HepG2 (cell line): Measurements from ENCODE around the gene MTA2. TPM values are rescaled to one million over a fixed set of nuclear protein-coding genes. Genes with fewer than 3 reads are reported as not detected.

Experiments
- ARHGAP35 ChIP-seq: sonication (generic); formaldehyde crosslinking; IDR thresholded peaks from 2 replicates; pipeline ENCODE4 v1.9.0; 2022; ENCODE audit warnings: mild to moderate bottlenecking, inconsistent platforms, moderate library complexity, missing genetic modification reagents, borderline replicate concordance
- BRD4 ChIP-seq: sonication (generic); formaldehyde crosslinking; IDR thresholded peaks from 2 replicates; pipeline ENCODE4 v1.4.0; 2020; ENCODE audit warnings: missing genetic modification reagents
- CREBL2 ChIP-seq: sonication (generic); formaldehyde crosslinking; IDR thresholded peaks from 2 replicates; pipeline ENCODE4 v1.8.1; 2023; ENCODE audit warnings: missing genetic modification reagents, mild to moderate bottlenecking, borderline replicate concordance
- ETS1 ChIP-seq: sonication (generic); formaldehyde crosslinking; IDR thresholded peaks from 2 replicates; pipeline ENCODE4 v1.4.0; 2020; ENCODE audit warnings: missing genetic modification reagents
- FOXO1 ChIP-seq: sonication (generic); formaldehyde crosslinking; IDR thresholded peaks from 2 replicates; pipeline ENCODE4 v1.4.0; 2020; ENCODE audit warnings: missing genetic modification reagents
- HDAC1 ChIP-seq: sonication (generic); formaldehyde crosslinking; IDR thresholded peaks from 2 replicates; pipeline ENCODE4 v1.5.1; 2020; ENCODE audit warnings: mild to moderate bottlenecking, missing genetic modification reagents
- HNRNPK ChIP-seq: fragments of 200-400 bp; formaldehyde crosslinking; IDR thresholded peaks from 2 replicates; pipeline ENCODE4 v1.6.1; 2018; ENCODE audit warnings: low read length, low read depth, moderate library complexity, mild to moderate bottlenecking; ENCODE audit not compliant: poor library complexity, severe bottlenecking
- HOXA3 ChIP-seq: sonication (generic); formaldehyde crosslinking; IDR thresholded peaks from 2 replicates; pipeline ENCODE4 v1.5.0; 2020; ENCODE audit warnings: missing genetic modification reagents
- HOXA5 ChIP-seq: sonication (generic); formaldehyde crosslinking; IDR thresholded peaks from 2 replicates; pipeline ENCODE4 v1.4.0; 2020; ENCODE audit warnings: missing genetic modification reagents
- MEF2D ChIP-seq: sonication (generic); formaldehyde crosslinking; IDR thresholded peaks from 2 replicates; pipeline ENCODE4 v1.5.1; 2020; ENCODE audit warnings: mild to moderate bottlenecking, missing genetic modification reagents
- NAIF1 ChIP-seq: sonication (generic); formaldehyde crosslinking; IDR thresholded peaks from 2 replicates; pipeline ENCODE4 v1.5.0; 2020; ENCODE audit warnings: mild to moderate bottlenecking, missing genetic modification reagents, borderline replicate concordance
- RAD21 ChIP-seq: fragments of 450-650 bp; formaldehyde crosslinking; IDR thresholded peaks from 2 replicates; pipeline ENCODE4 v1.5.0; 2020; ENCODE audit warnings: mild to moderate bottlenecking
- RBM39 ChIP-seq: fragments of 200-400 bp; formaldehyde crosslinking; IDR thresholded peaks from one replicate; pipeline ENCODE4 v1.6.1; 2018; ENCODE audit warnings: antibody characterized with exemption, mild to moderate bottlenecking, low read depth, low read length; ENCODE audit not compliant: poor library complexity, severe bottlenecking
- SAP130 ChIP-seq: IDR thresholded peaks from 2 replicates; pipeline ENCODE4 v1.6.1; 2016; ENCODE audit warnings: low read depth
- XRCC5 ChIP-seq: fragments of 200-400 bp; formaldehyde crosslinking; optimal IDR thresholded peaks from 2 replicates; pipeline ENCODE3; 2017; ENCODE audit warnings: mild to moderate bottlenecking, low read length
- YEATS4 ChIP-seq: sonication (generic); formaldehyde crosslinking; IDR thresholded peaks from 2 replicates; pipeline ENCODE4 v1.4.0; 2020; ENCODE audit warnings: missing genetic modification reagents, borderline replicate concordance
- ZBTB39 ChIP-seq: sonication (generic); formaldehyde crosslinking; IDR thresholded peaks from 2 replicates; pipeline ENCODE4 v1.5.0; 2020; ENCODE audit warnings: missing genetic modification reagents
- ZNF263 ChIP-seq: sonication (generic); formaldehyde crosslinking; IDR thresholded peaks from 2 replicates; pipeline ENCODE4 v1.4.0; 2020; ENCODE audit warnings: missing genetic modification reagents
- ZNF343 ChIP-seq: sonication (generic); formaldehyde crosslinking; IDR thresholded peaks from 2 replicates; pipeline ENCODE4 v1.4.0; 2020; ENCODE audit warnings: mild to moderate bottlenecking, missing genetic modification reagents
- ZNF563 ChIP-seq: sonication (generic); formaldehyde crosslinking; IDR thresholded peaks from 2 replicates; pipeline ENCODE4 v1.8.0; 2022; ENCODE audit warnings: mild to moderate bottlenecking, moderate library complexity, missing genetic modification reagents
- ZNF672 ChIP-seq: sonication (generic); formaldehyde crosslinking; IDR thresholded peaks from 2 replicates; pipeline ENCODE4 v1.8.1; 2022; ENCODE audit warnings: missing genetic modification reagents
- polyA plus RNA-seq, 8 experiments: library from polyadenylated mRNA; depleted of rRNA in 3 of 8; stranded (reverse) in 7 of 8; unstranded in 1 of 8; fragments of >200 nt; fragmentation: Illumina TruSeq in 4 of 8; extraction: Trizol in 4 of 8; gene quantifications; 2 replicates each; pipeline versions ENCODE4 v1.2.1 to v1.2.3, GENCODE V29; 2011 to 2016; ENCODE audit warnings: low read depth in 4 of 8, missing spikeins in 1 of 8, mixed read lengths in 1 of 8; ENCODE audit not compliant: insufficient read depth in 1 of 8
- total RNA-seq, 5 experiments: library from RNA; depleted of rRNA; stranded (reverse); fragments of >200 nt; fragmentation: Illumina TruSeq; extraction: Trizol; gene quantifications; 2 replicates each; pipeline ENCODE4 v1.2.3, GENCODE V29; 2016; ENCODE audit warnings: low read depth in 1 of 5
- TF ChIP-seq, protein P1 (sequence below): IDR thresholded peaks from 2 replicates; pipeline ENCODE4 v1.6.1; 2016; ENCODE audit warnings: mild to moderate bottlenecking

The MTA2 gene
- total and polyA plus RNA-seq, 2 of the 13 experiments (the other 11 are each of a cell fraction or from before 2014, with no cell fraction given), result 14.0 to 70.0 TPM

GRCh38 chr11:62545437-62546243 lies 56.0 kb downstream of the MTA2 start (continued):
- TF ChIP-seq ETS1 (CRISPR knock-in tag), result 0 out of 2 replicates have a peak, but pooled peaks have one; percentile 26
- TF ChIP-seq ZBTB39 (CRISPR knock-in tag), result 0 out of 2 replicates have a peak, but pooled peaks have one; percentile 28
- TF ChIP-seq YEATS4, result peak; percentile 79
- peak; percentile 68 for TF ChIP-seq RAD21
- peak; percentile 62 for TF ChIP-seq RBM39
- 0 out of 2 replicates have a peak, but pooled peaks have one; percentile 68 for TF ChIP-seq HOXA5 (CRISPR knock-in tag)
- TF ChIP-seq NAIF1 (CRISPR knock-in tag), result 0 out of 2 replicates have a peak, but pooled peaks have one; percentile 57
- no peak for TF ChIP-seq ARHGAP35 (CRISPR knock-in tag)
- no peak for TF ChIP-seq BRD4 (CRISPR knock-in tag)
- TF ChIP-seq HDAC1 (CRISPR knock-in tag), result peak; percentile 76
- TF ChIP-seq CREBL2 (CRISPR knock-in tag), result 0 out of 2 replicates have a peak, but pooled peaks have one; percentile 37
- peak; percentile 98 for TF ChIP-seq ZNF263 (CRISPR knock-in tag)
- peak; percentile 47 for TF ChIP-seq XRCC5
- no peak for TF ChIP-seq ZNF672 (CRISPR knock-in tag)
- 0 out of 2 replicates have a peak, but pooled peaks have one; percentile 23 for TF ChIP-seq ZNF343 (CRISPR knock-in tag)
- no peak for TF ChIP-seq FOXO1 (CRISPR knock-in tag)
- TF ChIP-seq SAP130, result peak; percentile 78
- TF ChIP-seq HOXA3 (CRISPR knock-in tag), result peak; percentile 49
- peak; percentile 96 for TF ChIP-seq HNRNPK
- TF ChIP-seq, protein P1, sequence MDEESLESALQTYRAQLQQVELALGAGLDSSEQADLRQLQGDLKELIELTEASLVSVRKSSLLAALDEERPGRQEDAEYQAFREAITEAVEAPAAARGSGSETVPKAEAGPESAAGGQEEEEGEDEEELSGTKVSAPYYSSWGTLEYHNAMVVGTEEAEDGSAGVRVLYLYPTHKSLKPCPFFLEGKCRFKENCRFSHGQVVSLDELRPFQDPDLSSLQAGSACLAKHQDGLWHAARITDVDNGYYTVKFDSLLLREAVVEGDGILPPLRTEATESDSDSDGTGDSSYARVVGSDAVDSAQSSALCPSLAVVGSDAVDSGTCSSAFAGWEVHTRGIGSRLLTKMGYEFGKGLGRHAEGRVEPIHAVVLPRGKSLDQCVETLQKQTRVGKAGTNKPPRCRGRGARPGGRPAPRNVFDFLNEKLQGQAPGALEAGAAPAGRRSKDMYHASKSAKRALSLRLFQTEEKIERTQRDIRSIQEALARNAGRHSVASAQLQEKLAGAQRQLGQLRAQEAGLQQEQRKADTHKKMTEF (CRISPR knock-in tag), result peak; percentile 63; the same call in 1 of the 2 replicates
- peak; percentile 40; the same call in 1 of the 2 replicates for TF ChIP-seq ZNF563 (CRISPR knock-in tag)
- no peak; the same call in 1 of the 2 replicates for TF ChIP-seq MEF2D
